ENCODE data around the gene NCKAP5L.
A peak's percentile ranks its signal among the peaks of the same experiment; 100 is the strongest.
"Not testable (repeated sequence)": the region's sequence is repeated elsewhere in the genome, so short reads cannot be mapped to it uniquely, and the experiment has no call there.

Gene NCKAP5L

GRCh38 chr12:49828133-49829091 lies at the start of gene NCKAP5L:
TSS of gene NCKAP5L (minus strand) at chr12:49828413. CDS start at chr12:49804044, 24,369 bp downstream.
- peak; percentile 97 for DNase-seq

GRCh38 chr12:49877066-49877465 lies 48.9 kb upstream of the NCKAP5L start:
- no peak for DNase-seq

- no peak for DNase-seq
Observed at GRCh38 chr12:49876070-49876469, 47.9 kb upstream of the NCKAP5L start.

GRCh38 chr12:49875115-49875720 lies 47.0 kb upstream of the NCKAP5L start:
- DNase-seq, result no peak

GRCh38 chr12:49874142-49874897 lies 46.1 kb upstream of the NCKAP5L start:
- DNase-seq, result no peak

GRCh38 chr12:49873361-49873934 lies 45.2 kb upstream of the NCKAP5L start:
- no peak for DNase-seq

- no peak for DNase-seq
Observed at GRCh38 chr12:49872781-49873181, 44.6 kb upstream of the NCKAP5L start.

GRCh38 chr12:49872381-49872780 lies 44.2 kb upstream of the NCKAP5L start:
- no peak for DNase-seq

GRCh38 chr12:49871811-49872251 lies 43.6 kb upstream of the NCKAP5L start:
- not testable (repeated sequence) for DNase-seq

GRCh38 chr12:49871263-49871561 lies 43.0 kb upstream of the NCKAP5L start:
- DNase-seq, result no peak

- no peak for DNase-seq
Observed at GRCh38 chr12:49870501-49871262, 42.5 kb upstream of the NCKAP5L start.

GRCh38 chr12:49869816-49870500 lies 41.7 kb upstream of the NCKAP5L start:
- no peak for DNase-seq

- DNase-seq, result peak; percentile 28
Observed at GRCh38 chr12:49868952-49869815, 41.0 kb upstream of the NCKAP5L start.

- no peak for DNase-seq
Observed at GRCh38 chr12:49868449-49868848, 40.2 kb upstream of the NCKAP5L start.

GRCh38 chr12:49867570-49868341 lies 39.5 kb upstream of the NCKAP5L start:
- no peak for DNase-seq

GRCh38 chr12:49866859-49867569 lies 38.8 kb upstream of the NCKAP5L start:
- peak; percentile 50 for DNase-seq

GRCh38 chr12:49865782-49866135 lies 37.5 kb upstream of the NCKAP5L start:
- DNase-seq, result no peak

GRCh38 chr12:49865109-49865781 lies 37.0 kb upstream of the NCKAP5L start:
- no peak for DNase-seq

GRCh38 chr12:49864798-49865090 lies 36.5 kb upstream of the NCKAP5L start:
- DNase-seq, result no peak

Measured in inflammatory macrophage treated with lipopolysaccharide for 4 hours (primary cell).